ENCODE results near the gene TSPAN13. TPM values are rescaled to one million over a fixed set of nuclear protein-coding genes. Genes with fewer than 3 reads are reported as not detected.
A peak's percentile ranks its signal among the peaks of the same experiment; 100 is the strongest.

The TSPAN13 gene
- total RNA-seq (2022) (193 and 208 TPM in 2 replicates), Bru-seq, nascent RNA (percentile 97 among the genes with signal in this experiment), BruChase-seq, experiment 1, labeled RNA remaining after a 2-hour chase (percentile 96 among the genes with signal in this experiment), BruChase-seq, experiment 2, labeled RNA remaining after a 6-hour chase (percentile 97 among the genes with signal in this experiment)
- long read RNA-seq, transcript TSPAN13-201 (6 exons, 2,093 nt), result major isoform, 561 of 590 reads
- long read RNA-seq, partial matches to known transcripts, result 12 of 590 reads
- long read RNA-seq, other reads (novel, unspliced or antisense), result 17 of 590 reads

DNA sequence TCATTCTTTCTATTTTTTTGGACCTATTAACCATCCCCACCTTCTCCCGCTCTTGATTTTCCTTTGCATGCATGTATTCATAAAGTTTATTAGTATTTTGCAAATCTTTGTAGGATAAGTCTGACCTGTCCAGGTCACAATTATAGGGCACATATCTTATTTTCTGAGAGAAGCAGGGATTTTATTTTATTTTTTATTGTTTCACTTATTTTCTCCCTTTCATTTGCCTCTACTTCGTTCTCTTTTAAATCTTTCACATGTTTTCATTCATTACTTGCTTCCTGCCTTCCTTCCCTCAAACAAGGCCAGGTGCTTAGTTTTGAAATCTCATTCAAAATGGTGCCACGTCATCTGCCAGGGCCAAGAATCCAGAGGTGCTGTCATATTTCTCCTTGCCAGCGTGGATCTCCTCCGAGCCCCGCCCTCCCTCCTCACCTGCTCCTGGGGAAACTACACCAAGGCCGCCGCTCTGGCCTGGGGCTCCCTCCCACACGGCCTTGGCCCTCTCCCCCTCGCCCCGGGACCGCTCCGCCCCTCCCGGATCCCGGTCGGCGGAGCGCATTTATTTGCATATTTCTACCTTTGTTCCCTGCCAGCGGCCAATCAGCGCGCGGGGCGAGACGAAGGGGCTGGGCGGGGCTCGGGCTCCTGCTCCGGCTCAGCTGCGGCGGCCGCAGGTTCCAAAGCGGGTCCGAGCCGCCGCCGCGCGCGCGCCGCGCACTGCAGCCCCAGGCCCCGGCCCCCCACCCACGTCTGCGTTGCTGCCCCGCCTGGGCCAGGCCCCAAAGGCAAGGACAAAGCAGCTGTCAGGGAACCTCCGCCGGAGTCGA, at the start of gene TSPAN13:
Gene TSPAN13, plus strand, starts transcription at position 654 of the 830 bp plus-strand sequence. CDS start 213 bp downstream, outside the sequence.
- Histone ChIP-seq H3K36me3 (ENCODE audit: control insufficient read depth, insufficient read depth, low read length) (no peaks in the 10 kb centered on the region), H3K27me3 (replicated peaks; ENCODE audit: control insufficient read depth, insufficient read depth, low read length) (no peaks in the 10 kb centered on the region), H3K9me3 (no peaks in the 10 kb centered on the region), H3K4me1 (peaks cover 20% of the 10 kb centered on the region), H3K4me3 (ENCODE audit: low read depth, low read length) (peak within 1 kb of the TSS; percentile 91)
- DNase-seq, result peak; percentile 98 to 99
- peak within 1 kb of the TSS; percentile 91 for H3K27ac Mint-ChIP-seq (ENCODE audit: unreplicated experiment)
- peak within 1 kb of the TSS; percentile 92 for H3K4me3 Mint-ChIP-seq (ENCODE audit: unreplicated experiment)
- BruUV-seq (replicated peaks), result TSS peak; percentile 60
- TF ChIP-seq, protein P1, sequence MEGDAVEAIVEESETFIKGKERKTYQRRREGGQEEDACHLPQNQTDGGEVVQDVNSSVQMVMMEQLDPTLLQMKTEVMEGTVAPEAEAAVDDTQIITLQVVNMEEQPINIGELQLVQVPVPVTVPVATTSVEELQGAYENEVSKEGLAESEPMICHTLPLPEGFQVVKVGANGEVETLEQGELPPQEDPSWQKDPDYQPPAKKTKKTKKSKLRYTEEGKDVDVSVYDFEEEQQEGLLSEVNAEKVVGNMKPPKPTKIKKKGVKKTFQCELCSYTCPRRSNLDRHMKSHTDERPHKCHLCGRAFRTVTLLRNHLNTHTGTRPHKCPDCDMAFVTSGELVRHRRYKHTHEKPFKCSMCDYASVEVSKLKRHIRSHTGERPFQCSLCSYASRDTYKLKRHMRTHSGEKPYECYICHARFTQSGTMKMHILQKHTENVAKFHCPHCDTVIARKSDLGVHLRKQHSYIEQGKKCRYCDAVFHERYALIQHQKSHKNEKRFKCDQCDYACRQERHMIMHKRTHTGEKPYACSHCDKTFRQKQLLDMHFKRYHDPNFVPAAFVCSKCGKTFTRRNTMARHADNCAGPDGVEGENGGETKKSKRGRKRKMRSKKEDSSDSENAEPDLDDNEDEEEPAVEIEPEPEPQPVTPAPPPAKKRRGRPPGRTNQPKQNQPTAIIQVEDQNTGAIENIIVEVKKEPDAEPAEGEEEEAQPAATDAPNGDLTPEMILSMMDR (IDR thresholded peaks at IDR 0.05; ENCODE audit: insufficient read depth in 1 of 2, low read depth in 1 of 2, low read length in 1 of 2, severe bottlenecking in 1 of 2, unreplicated experiment in 1 of 2), result no peak
- H3K36me3 Mint-ChIP-seq (ENCODE audit: insufficient read depth, unreplicated experiment), result peaks cover 16% of the 10 kb centered on the region
- no peaks in the 10 kb centered on the region for H3K27me3 Mint-ChIP-seq (ENCODE audit: insufficient read depth, unreplicated experiment)
- H3K9me3 Mint-ChIP-seq (ENCODE audit: unreplicated experiment), result no peaks in the 10 kb centered on the region
- H3K4me1 Mint-ChIP-seq (ENCODE audit: low read depth, unreplicated experiment), result peaks cover 20% of the 10 kb centered on the region
- CTCF ChIA-PET, result interaction anchor here (1.0 kb wide), 1 partner anchor 51 kb away, joined by 6 read pairs; no protein-coding TSS in a partner anchor
- POLR2A ChIA-PET, result no interaction called here
- intact Hi-C loops (cut with micrococcal nuclease; ENCODE audit: unreplicated experiment), result loop anchor here (1.0 to 5.0 kb wide), 5 partner anchors 9 to 156 kb away; no protein-coding TSS in a partner anchor

DNA sequence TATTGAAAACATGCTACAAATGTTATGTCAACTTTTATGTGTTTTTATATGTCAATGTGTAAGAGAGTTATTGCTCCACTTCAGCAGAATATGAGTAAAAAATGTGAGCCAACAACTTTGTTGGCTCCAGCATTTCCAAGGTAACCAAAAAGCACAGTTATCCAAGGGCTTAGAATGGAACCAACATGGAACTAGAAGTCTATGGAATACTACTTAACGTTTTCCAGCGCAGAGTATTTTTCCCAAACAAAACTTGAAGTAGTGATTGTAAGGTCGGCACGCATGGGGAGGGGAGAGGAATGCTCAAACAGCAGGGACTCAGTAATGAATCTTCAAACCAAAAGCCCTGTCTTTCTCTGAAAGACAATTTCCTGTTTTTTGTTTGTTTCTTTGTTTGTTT, 45.0 kb upstream of the TSPAN13 start:
- Mint-ChIP-seq H3K4me1 (ENCODE audit: low read depth, unreplicated experiment) (peaks cover 6% of the 10 kb centered on the region), H3K27me3 (ENCODE audit: insufficient read depth, unreplicated experiment) (no peaks in the 10 kb centered on the region), H3K27ac (ENCODE audit: unreplicated experiment) (no peak overlapping the region), H3K4me3 (ENCODE audit: unreplicated experiment) (no peak overlapping the region), H3K36me3 (ENCODE audit: insufficient read depth, unreplicated experiment) (peaks cover 55% of the 10 kb centered on the region), H3K9me3 (ENCODE audit: unreplicated experiment) (no peaks in the 10 kb centered on the region)
- intact Hi-C loops (cut with micrococcal nuclease; ENCODE audit: unreplicated experiment), result no loop called here
- ChIA-PET POLR2A (no interaction called here), CTCF (no interaction called here)
- Histone ChIP-seq H3K36me3 (ENCODE audit: control insufficient read depth, insufficient read depth, low read length) (peaks cover 1% of the 10 kb centered on the region), H3K9me3 (no peaks in the 10 kb centered on the region), H3K4me3 (ENCODE audit: low read depth, low read length) (no peak overlapping the region), H3K4me1 (no peaks in the 10 kb centered on the region), H3K27me3 (replicated peaks; ENCODE audit: control insufficient read depth, insufficient read depth, low read length) (no peaks in the 10 kb centered on the region)
- TF ChIP-seq, protein P1 (IDR thresholded peaks at IDR 0.05; ENCODE audit: insufficient read depth in 1 of 2, low read depth in 1 of 2, low read length in 1 of 2, severe bottlenecking in 1 of 2, unreplicated experiment in 1 of 2), result no peak
- no peak for DNase-seq
- BruUV-seq (replicated peaks), result no TSS peak

DNA sequence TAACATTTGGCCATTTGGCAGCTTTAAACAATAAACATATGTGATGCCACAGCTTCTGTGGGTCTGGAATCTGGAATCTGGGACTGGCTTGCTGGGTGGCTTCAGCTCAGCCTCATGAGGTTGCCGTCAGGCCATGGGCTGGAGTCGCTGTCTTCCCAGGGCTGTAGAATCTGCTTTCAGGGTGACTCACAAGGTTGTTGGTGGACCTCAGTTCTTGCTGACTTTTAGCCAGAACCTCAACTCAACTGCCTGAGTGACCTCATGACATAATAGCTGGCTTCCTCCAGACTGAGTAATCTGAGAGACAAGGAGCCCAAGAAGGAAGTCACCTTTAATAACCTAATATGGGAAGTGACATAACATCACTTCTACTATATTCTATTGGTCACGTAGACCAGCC, 44.6 kb upstream of the TSPAN13 start:
- intact Hi-C loops (cut with micrococcal nuclease; ENCODE audit: unreplicated experiment), result no loop called here
- ChIA-PET POLR2A (no interaction called here), CTCF (no interaction called here)
- Histone ChIP-seq H3K27me3 (replicated peaks; ENCODE audit: control insufficient read depth, insufficient read depth, low read length) (no peaks in the 10 kb centered on the region), H3K4me3 (ENCODE audit: low read depth, low read length) (no peak overlapping the region), H3K4me1 (no peaks in the 10 kb centered on the region), H3K36me3 (ENCODE audit: control insufficient read depth, insufficient read depth, low read length) (peaks cover 1% of the 10 kb centered on the region), H3K9me3 (no peaks in the 10 kb centered on the region)
- Mint-ChIP-seq H3K9me3 (ENCODE audit: unreplicated experiment) (no peaks in the 10 kb centered on the region), H3K4me1 (ENCODE audit: low read depth, unreplicated experiment) (peaks cover 6% of the 10 kb centered on the region), H3K4me3 (ENCODE audit: unreplicated experiment) (no peak overlapping the region), H3K36me3 (ENCODE audit: insufficient read depth, unreplicated experiment) (peaks cover 51% of the 10 kb centered on the region), H3K27me3 (ENCODE audit: insufficient read depth, unreplicated experiment) (no peaks in the 10 kb centered on the region), H3K27ac (ENCODE audit: unreplicated experiment) (no peak overlapping the region)
- BruUV-seq (replicated peaks), result no TSS peak
- no peak for DNase-seq
- TF ChIP-seq, protein P1 (IDR thresholded peaks at IDR 0.05; ENCODE audit: insufficient read depth in 1 of 2, low read depth in 1 of 2, low read length in 1 of 2, severe bottlenecking in 1 of 2, unreplicated experiment in 1 of 2), result no peak
